Right ventricle myocardium superior (tissue), 1 donor: Measurements from ENCODE around the gene ZNF12. TPM values are rescaled to one million over a fixed set of nuclear protein-coding genes. Genes with fewer than 3 reads are reported as not detected.

Experiments
- total RNA-seq: library from RNA; stranded (reverse); fragmentation: NEBNext Ultra II Directional; extraction: Animal tissue kit (Norgen Biotek cat#: 25700); gene quantifications from one replicate; pipeline ENCODE4 v1.2.1, GENCODE V29; 2021
- donor health status: DM: no; HTN: yes; CAD: no; lungs with severe emphysema.

The ZNF12 gene
- total RNA-seq, 1 donor from 2014 or later, result 12.3 TPM

Other genes starting within 250 kb of the ZNF12 start
- gene KDELR2, start 222.8 kb downstream of the ZNF12 start, total RNA-seq, result 41.3 TPM
- gene GRID2IP, start 155.5 kb downstream of the ZNF12 start, total RNA-seq, result not detected
- 40.8 TPM for gene ZDHHC4, start 129.5 kb downstream of the ZNF12 start, total RNA-seq
- 15.6 TPM for gene INTS15, start 116.9 kb downstream of the ZNF12 start, total RNA-seq
- 10.7 TPM for gene ZNF853, start 91.3 kb downstream of the ZNF12 start, total RNA-seq
- 16.2 TPM for gene ZNF316, start 69.6 kb downstream of the ZNF12 start, total RNA-seq
- gene RSPH10B2, start 47.2 kb upstream of the ZNF12 start, total RNA-seq, result not detected
- gene CCZ1B, start 119.3 kb upstream of the ZNF12 start, total RNA-seq, result 30.0 TPM